HK-2 (cell line): ENCODE data around the gene TSPAN9.

Experiments used
- DNase-seq: peaks from one replicate; pipeline ENCODE4 v3.0.0-alpha.2; 2018; ENCODE audit not compliant: unreplicated experiment

Gene TSPAN9

GRCh38 chr12:3077572-3078081 lies 448 bp downstream of the TSPAN9 start:
- DNase-seq, result no peak

GRCh38 chr12:3078086-3078820 lies 1.1 kb downstream of the TSPAN9 start:
- DNase-seq, result no peak

GRCh38 chr12:3081091-3081490 lies 3.9 kb downstream of the TSPAN9 start:
- no peak for DNase-seq

- DNase-seq, result no peak
Measured at GRCh38 chr12:3081886-3082285, 4.7 kb downstream of the TSPAN9 start.

- DNase-seq, result no peak
Measured at GRCh38 chr12:3083241-3083920, 6.2 kb downstream of the TSPAN9 start.

- no peak for DNase-seq
Measured at GRCh38 chr12:3083921-3084347, 6.8 kb downstream of the TSPAN9 start.

- no peak for DNase-seq
Measured at GRCh38 chr12:3084742-3085141, 7.6 kb downstream of the TSPAN9 start.

- DNase-seq, result no peak
Measured at GRCh38 chr12:3085341-3086139, 8.4 kb downstream of the TSPAN9 start.

GRCh38 chr12:3086211-3086610 lies 9.0 kb downstream of the TSPAN9 start:
- DNase-seq, result no peak

GRCh38 chr12:3086729-3087323 lies 9.6 kb downstream of the TSPAN9 start:
- DNase-seq, result no peak

- no peak for DNase-seq
Measured at GRCh38 chr12:3087758-3088650, 10.8 kb downstream of the TSPAN9 start.

GRCh38 chr12:3089588-3089987 lies 12.4 kb downstream of the TSPAN9 start:
- no peak for DNase-seq

- DNase-seq, result no peak
Measured at GRCh38 chr12:3090240-3091037, 13.3 kb downstream of the TSPAN9 start.

- no peak for DNase-seq
Measured at GRCh38 chr12:3091038-3091319, 13.8 kb downstream of the TSPAN9 start.

- DNase-seq, result no peak
Measured at GRCh38 chr12:3091382-3092241, 14.4 kb downstream of the TSPAN9 start.

GRCh38 chr12:3092764-3093163 lies 15.6 kb downstream of the TSPAN9 start:
- DNase-seq, result no peak

GRCh38 chr12:3097186-3097804 lies 20.1 kb downstream of the TSPAN9 start:
- no peak for DNase-seq

GRCh38 chr12:3097836-3098235 lies 20.7 kb downstream of the TSPAN9 start:
- DNase-seq, result no peak

- DNase-seq, result no peak
Measured at GRCh38 chr12:3098436-3098835, 21.3 kb downstream of the TSPAN9 start.
